Measurements from ENCODE around the gene FGD5. TPM values are rescaled to one million over a fixed set of nuclear protein-coding genes. Genes with fewer than 3 reads are reported as not detected.

The FGD5 gene
- total RNA-seq, 1 experiment from 2014 or later: not detected

- BruUV-seq (replicated peaks): no TSS peak
- DNase-seq (ENCODE audit: low spot score): no peak
- Histone ChIP-seq H3K4me3 (ENCODE audit: low read depth, low read length, poor library complexity, severe bottlenecking) (no peak overlapping the region), H3K27ac (ENCODE audit: low read depth, low read length, poor library complexity, severe bottlenecking) (no peak overlapping the region), H3K9me3 (ENCODE audit: low read depth, low read length, poor library complexity, severe bottlenecking) (no peaks in the 10 kb centered on the region), H3K27me3 (replicated peaks; ENCODE audit: insufficient read depth, low read depth, low read length, poor library complexity) (peaks cover 50% of the 10 kb centered on the region), H3K4me1 (ENCODE audit: insufficient read depth, low read length, poor library complexity, severe bottlenecking) (no peaks in the 10 kb centered on the region), H3K36me3 (ENCODE audit: insufficient read depth, low read length, poor library complexity, severe bottlenecking) (no peaks in the 10 kb centered on the region)
- intact Hi-C loops (cut with micrococcal nuclease; ENCODE audit: unreplicated experiment): no loop called here
- ChIA-PET POLR2A (ENCODE audit: low non-redundant PET) (no interaction called here), CTCF (no interaction called here)
- TF ChIP-seq EZH2 (IDR thresholded peaks at IDR 0.05; ENCODE audit: borderline replicate concordance, low read depth, low read length, poor library complexity, severe bottlenecking) (no peak), CTCF (conservative IDR thresholded peaks at IDR 0.05; ENCODE audit: low read depth, low read length) (no peak)
Observed at GRCh38 chr3:14797731-14798130, 21.0 kb upstream of the FGD5 start.

- peaks cover 55% of the 10 kb centered on the region for H3K27me3 ChIP-seq (replicated peaks; ENCODE audit: insufficient read depth, low read depth, low read length, poor library complexity)
- CTCF ChIA-PET: no interaction called here
Observed at GRCh38 chr3:14798231-14798630, 20.5 kb upstream of the FGD5 start.

GRCh38 chr3:14799146-14799545 lies 19.6 kb upstream of the FGD5 start:
- POLR2A ChIA-PET (ENCODE audit: low non-redundant PET): no interaction called here
- TF ChIP-seq CTCF (conservative IDR thresholded peaks at IDR 0.05; ENCODE audit: low read depth, low read length) (no peak), EZH2 (IDR thresholded peaks at IDR 0.05; ENCODE audit: borderline replicate concordance, low read depth, low read length, poor library complexity, severe bottlenecking) (no peak)
- Histone ChIP-seq H3K36me3 (ENCODE audit: insufficient read depth, low read length, poor library complexity, severe bottlenecking) (no peaks in the 10 kb centered on the region), H3K27me3 (replicated peaks; ENCODE audit: insufficient read depth, low read depth, low read length, poor library complexity) (peaks cover 57% of the 10 kb centered on the region), H3K27ac (ENCODE audit: low read depth, low read length, poor library complexity, severe bottlenecking) (no peak overlapping the region), H3K4me1 (ENCODE audit: insufficient read depth, low read length, poor library complexity, severe bottlenecking) (no peaks in the 10 kb centered on the region), H3K4me3 (ENCODE audit: low read depth, low read length, poor library complexity, severe bottlenecking) (no peak overlapping the region), H3K9me3 (ENCODE audit: low read depth, low read length, poor library complexity, severe bottlenecking) (no peaks in the 10 kb centered on the region)
- DNase-seq (ENCODE audit: low spot score): no peak
- CTCF ChIA-PET: no interaction called here
- intact Hi-C loops (cut with micrococcal nuclease; ENCODE audit: unreplicated experiment): no loop called here
- BruUV-seq (replicated peaks): no TSS peak

More at GRCh38 chr3:14798231-14798630, 20.5 kb upstream of the FGD5 start:
- no TSS peak for BruUV-seq (replicated peaks)
- POLR2A ChIA-PET (ENCODE audit: low non-redundant PET): no interaction called here
- no peak overlapping the region for H3K4me3 ChIP-seq (ENCODE audit: low read depth, low read length, poor library complexity, severe bottlenecking)
- no peaks in the 10 kb centered on the region for H3K4me1 ChIP-seq (ENCODE audit: insufficient read depth, low read length, poor library complexity, severe bottlenecking)
- intact Hi-C loops (cut with micrococcal nuclease; ENCODE audit: unreplicated experiment): no loop called here
- no peaks in the 10 kb centered on the region for H3K9me3 ChIP-seq (ENCODE audit: low read depth, low read length, poor library complexity, severe bottlenecking)
- H3K36me3 ChIP-seq (ENCODE audit: insufficient read depth, low read length, poor library complexity, severe bottlenecking): no peaks in the 10 kb centered on the region
- no peak for DNase-seq (ENCODE audit: low spot score)
- TF ChIP-seq CTCF (conservative IDR thresholded peaks at IDR 0.05; ENCODE audit: low read depth, low read length): no peak
- no peak for TF ChIP-seq EZH2 (IDR thresholded peaks at IDR 0.05; ENCODE audit: borderline replicate concordance, low read depth, low read length, poor library complexity, severe bottlenecking)
- H3K27ac ChIP-seq (ENCODE audit: low read depth, low read length, poor library complexity, severe bottlenecking): no peak overlapping the region

Data from A673 (cell line).